NB4 (cell line): ENCODE results near the gene ACOT12.

ENCODE experiments used
- DNase-seq: peaks from one replicate; pipeline ENCODE4 v3.0.0; 2010; ENCODE audit warnings: low read depth
- H3K4me3 ChIP-seq: one replicate; pipeline ENCODE4 v1.5.1; 2011; ENCODE audit warnings: mild to moderate bottlenecking, low read depth, low read length, moderate library complexity
- MYC ChIP-seq: IDR thresholded peaks from 2 replicates; pipeline ENCODE4 v1.6.1; 2011; ENCODE audit warnings: low read depth, low read length
- POLR2A ChIP-seq: IDR thresholded peaks from 2 replicates; pipeline ENCODE4 v1.6.1; 2011; ENCODE audit warnings: mild to moderate bottlenecking; ENCODE audit not compliant: insufficient read length; ENCODE audit errors: extremely low read depth
- TF ChIP-seq, protein P1 (sequence below): IDR thresholded peaks from one replicate; pipeline ENCODE4 v1.5.1; 2012; ENCODE audit warnings: low read depth, low read length
- TF ChIP-seq, protein P2 (sequence below): IDR thresholded peaks from 2 replicates; pipeline ENCODE4 v1.6.1; 2011; ENCODE audit warnings: low read depth, low read length

Gene ACOT12

GRCh38 chr5:81365541-81365940 lies 28.4 kb downstream of the ACOT12 start:
- no peak for DNase-seq
- no peak overlapping the region for H3K4me3 ChIP-seq
- TF ChIP-seq POLR2A, result no peak

- DNase-seq, result no peak
- TF ChIP-seq POLR2A, result no peak
These were observed 30.7 kb downstream of the ACOT12 start for GRCh38 chr5:81363093-81363871.

GRCh38 chr5:81361600-81361999 lies 32.3 kb downstream of the ACOT12 start:
- H3K4me3 ChIP-seq, result no peak overlapping the region
- no peak for DNase-seq
- TF ChIP-seq POLR2A (no peak), MYC (no peak)
- TF ChIP-seq, protein P1, sequence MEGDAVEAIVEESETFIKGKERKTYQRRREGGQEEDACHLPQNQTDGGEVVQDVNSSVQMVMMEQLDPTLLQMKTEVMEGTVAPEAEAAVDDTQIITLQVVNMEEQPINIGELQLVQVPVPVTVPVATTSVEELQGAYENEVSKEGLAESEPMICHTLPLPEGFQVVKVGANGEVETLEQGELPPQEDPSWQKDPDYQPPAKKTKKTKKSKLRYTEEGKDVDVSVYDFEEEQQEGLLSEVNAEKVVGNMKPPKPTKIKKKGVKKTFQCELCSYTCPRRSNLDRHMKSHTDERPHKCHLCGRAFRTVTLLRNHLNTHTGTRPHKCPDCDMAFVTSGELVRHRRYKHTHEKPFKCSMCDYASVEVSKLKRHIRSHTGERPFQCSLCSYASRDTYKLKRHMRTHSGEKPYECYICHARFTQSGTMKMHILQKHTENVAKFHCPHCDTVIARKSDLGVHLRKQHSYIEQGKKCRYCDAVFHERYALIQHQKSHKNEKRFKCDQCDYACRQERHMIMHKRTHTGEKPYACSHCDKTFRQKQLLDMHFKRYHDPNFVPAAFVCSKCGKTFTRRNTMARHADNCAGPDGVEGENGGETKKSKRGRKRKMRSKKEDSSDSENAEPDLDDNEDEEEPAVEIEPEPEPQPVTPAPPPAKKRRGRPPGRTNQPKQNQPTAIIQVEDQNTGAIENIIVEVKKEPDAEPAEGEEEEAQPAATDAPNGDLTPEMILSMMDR, result no peak
- TF ChIP-seq, protein P2, sequence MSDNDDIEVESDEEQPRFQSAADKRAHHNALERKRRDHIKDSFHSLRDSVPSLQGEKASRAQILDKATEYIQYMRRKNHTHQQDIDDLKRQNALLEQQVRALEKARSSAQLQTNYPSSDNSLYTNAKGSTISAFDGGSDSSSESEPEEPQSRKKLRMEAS, result no peak

More at GRCh38 chr5:81363093-81363871, 30.7 kb downstream of the ACOT12 start:
- no peak overlapping the region for H3K4me3 ChIP-seq

- TF ChIP-seq, protein P1, result no peak
- TF ChIP-seq POLR2A (no peak), MYC (no peak)
- TF ChIP-seq, protein P2, result no peak
- no peak for DNase-seq
- no peak overlapping the region for H3K4me3 ChIP-seq
These were observed 33.3 kb downstream of the ACOT12 start for GRCh38 chr5:81360640-81361039.

DNA sequence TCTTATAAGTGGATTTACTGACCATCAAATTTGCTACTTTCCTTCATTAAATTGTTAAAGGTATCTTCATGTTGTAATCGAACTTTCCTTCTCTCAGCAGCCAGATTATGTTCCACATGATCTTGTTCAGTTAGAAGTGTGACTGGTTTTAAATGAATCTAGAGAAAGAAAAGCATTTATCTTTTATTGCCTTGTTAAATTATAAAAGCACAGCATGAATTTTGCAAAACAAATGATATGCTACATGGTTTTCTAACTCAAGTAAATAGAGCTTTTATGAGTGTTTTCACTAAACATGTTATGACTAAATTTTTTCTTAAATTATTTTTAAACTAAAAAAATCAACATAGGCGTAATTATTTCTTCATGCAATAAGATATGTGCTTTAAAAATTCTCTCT lies 34.1 kb downstream of the ACOT12 start:
- TF ChIP-seq, protein P1, result no peak
- TF ChIP-seq, protein P2, result no peak
- no peak for TF ChIP-seq POLR2A
- TF ChIP-seq MYC, result no peak
- DNase-seq, result no peak
- H3K4me3 ChIP-seq, result no peak overlapping the region

DNA sequence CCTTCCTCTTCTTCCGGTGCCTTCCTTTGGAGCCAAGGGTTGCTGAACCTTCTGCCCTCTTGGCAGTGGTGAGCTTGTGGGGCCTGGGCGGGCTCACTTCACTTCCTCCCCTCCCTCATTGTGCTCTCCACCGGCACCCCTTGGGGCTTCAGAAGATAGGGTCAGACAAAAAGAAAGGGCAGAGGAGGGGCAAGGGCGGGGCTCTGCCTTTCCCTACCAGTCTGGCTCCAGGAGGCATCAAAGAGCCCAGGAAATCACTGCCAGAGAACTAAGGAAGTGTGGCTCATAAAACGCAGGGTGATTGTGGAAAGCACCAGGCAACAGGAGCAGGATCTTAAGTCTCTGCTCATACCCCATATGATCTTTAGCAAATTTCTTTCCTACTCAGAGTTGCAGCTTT lies 34.8 kb downstream of the ACOT12 start:
- no peak for DNase-seq
- TF ChIP-seq POLR2A (no peak), MYC (no peak)
- TF ChIP-seq, protein P1, result no peak
- TF ChIP-seq, protein P2, result no peak
- H3K4me3 ChIP-seq, result no peak overlapping the region
